GM06990 (cell line): ENCODE results near the gene DOLPP1.
"Not testable (repeated sequence)": the region's sequence is repeated elsewhere in the genome, so short reads cannot be mapped to it uniquely, and the experiment has no call there.

Source experiments
- DNase-seq: peaks from one replicate; pipeline ENCODE4 v3.0.0-alpha.2; 2011; ENCODE audit not compliant: insufficient read length; ENCODE audit errors: extremely low read depth
- H3K27me3 ChIP-seq: replicated peaks from 2 replicates; pipeline ENCODE4 v1.6.0; 2011; ENCODE audit warnings: low read length; ENCODE audit not compliant: control insufficient read depth, insufficient read depth
- H3K36me3 ChIP-seq: 2 replicates; pipeline ENCODE4 v1.5.1; 2011; ENCODE audit warnings: low read length; ENCODE audit not compliant: control insufficient read depth, insufficient read depth
- H3K4me3 ChIP-seq: replicated peaks from 2 replicates; pipeline ENCODE4 v1.5.1; 2011; ENCODE audit warnings: low read depth, mild to moderate bottlenecking, control low read depth, low read length
- TF ChIP-seq, protein P1 (sequence below): IDR thresholded peaks from 2 replicates; pipeline ENCODE4 v1.5.1; 2011; ENCODE audit warnings: low read length, control low read depth, mild to moderate bottlenecking, inconsistent platforms; ENCODE audit not compliant: insufficient read depth, poor library complexity, severe bottlenecking

DOLPP1 gene

DNA sequence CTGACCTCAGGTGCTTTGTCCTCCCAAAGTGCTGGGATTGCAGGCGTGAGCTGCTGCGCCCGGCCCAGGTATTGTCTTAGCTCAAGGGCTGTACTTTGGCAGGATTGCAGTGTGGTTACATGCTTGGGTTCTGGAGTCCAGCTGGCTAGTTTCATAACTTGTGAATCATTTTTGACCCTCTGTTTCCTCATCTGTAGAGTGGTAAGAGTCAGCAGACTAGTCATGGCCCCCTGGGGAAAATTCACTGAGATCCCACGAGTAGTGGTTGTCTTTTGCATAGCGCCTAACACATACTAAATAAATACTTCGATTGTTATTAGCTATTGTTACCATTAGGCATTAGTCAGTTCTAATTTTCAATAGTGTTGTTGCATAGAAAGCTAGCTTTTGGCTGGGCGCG is 44.6 kb downstream of the DOLPP1 start:
- DNase-seq = peak; percentile 32
- TF ChIP-seq, protein P1, sequence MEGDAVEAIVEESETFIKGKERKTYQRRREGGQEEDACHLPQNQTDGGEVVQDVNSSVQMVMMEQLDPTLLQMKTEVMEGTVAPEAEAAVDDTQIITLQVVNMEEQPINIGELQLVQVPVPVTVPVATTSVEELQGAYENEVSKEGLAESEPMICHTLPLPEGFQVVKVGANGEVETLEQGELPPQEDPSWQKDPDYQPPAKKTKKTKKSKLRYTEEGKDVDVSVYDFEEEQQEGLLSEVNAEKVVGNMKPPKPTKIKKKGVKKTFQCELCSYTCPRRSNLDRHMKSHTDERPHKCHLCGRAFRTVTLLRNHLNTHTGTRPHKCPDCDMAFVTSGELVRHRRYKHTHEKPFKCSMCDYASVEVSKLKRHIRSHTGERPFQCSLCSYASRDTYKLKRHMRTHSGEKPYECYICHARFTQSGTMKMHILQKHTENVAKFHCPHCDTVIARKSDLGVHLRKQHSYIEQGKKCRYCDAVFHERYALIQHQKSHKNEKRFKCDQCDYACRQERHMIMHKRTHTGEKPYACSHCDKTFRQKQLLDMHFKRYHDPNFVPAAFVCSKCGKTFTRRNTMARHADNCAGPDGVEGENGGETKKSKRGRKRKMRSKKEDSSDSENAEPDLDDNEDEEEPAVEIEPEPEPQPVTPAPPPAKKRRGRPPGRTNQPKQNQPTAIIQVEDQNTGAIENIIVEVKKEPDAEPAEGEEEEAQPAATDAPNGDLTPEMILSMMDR = no peak
- peaks cover 22% of the 10 kb centered on the region for H3K36me3 ChIP-seq
- H3K4me3 ChIP-seq = no peak overlapping the region
- no peaks in the 10 kb centered on the region for H3K27me3 ChIP-seq

DNA sequence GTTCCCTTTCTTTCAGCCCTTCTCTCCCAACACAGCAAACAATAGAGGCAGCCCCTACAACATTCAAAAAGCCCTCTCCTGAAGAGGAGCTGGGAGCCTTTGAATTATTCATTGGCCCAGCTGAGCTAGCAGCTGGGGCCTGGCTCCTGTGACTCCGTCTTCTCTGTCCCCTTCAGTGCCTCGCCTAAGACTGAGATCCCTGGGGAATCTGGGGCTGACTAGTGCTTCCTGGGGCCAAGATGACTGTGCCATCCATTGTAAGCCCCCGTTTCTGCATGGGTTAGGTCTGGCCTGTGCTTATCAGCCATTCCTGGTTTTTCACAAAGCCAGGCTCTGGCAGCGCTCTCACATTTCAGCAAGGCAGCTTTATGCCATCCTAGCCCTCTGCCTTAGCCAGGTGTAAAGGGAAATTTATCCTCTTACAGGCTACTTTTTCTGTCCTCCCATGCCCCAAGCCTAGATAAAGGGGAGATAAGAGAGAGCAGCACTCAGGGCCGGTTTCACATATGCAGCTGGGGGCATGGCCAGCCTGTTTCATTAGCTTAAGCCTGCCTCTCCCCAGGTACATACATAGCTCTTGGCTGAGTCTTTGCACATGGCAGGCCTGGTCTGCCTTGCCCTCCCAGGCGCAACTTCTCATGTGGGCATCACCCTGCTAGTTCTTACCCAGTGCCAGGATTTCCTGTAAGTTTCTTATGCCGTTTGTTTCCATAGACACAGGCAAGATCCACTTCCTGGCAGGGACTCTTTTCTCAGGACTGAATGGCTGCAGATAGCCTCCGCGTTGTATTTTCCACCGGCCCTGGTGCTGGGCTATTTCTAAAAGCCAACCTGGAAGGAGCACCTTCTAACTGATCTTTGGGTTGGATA is 46.1 kb downstream of the DOLPP1 start:
- no peaks in the 10 kb centered on the region for H3K27me3 ChIP-seq

DNA sequence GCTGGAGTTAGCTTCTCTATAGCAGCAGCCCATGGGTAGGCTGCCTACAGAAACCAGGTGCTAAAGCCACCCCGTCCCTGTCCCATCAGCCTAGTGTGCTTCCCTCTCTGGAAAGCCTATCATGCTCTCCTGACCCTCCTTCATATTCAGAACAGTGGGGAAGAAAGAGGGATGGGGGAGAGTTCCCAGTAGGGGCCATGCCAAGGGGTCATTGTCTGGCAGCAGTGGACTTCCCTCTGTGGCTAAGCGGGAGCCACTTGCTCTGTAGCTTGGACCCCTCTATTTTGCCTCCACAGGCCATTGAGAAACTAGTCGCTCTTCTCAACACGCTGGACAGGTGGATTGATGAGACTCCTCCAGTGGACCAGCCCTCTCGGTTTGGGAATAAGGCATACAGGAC is 47.8 kb downstream of the DOLPP1 start:
- Histone ChIP-seq H3K36me3 (peaks cover 17% of the 10 kb centered on the region), H3K27me3 (no peaks in the 10 kb centered on the region), H3K4me3 (no peak overlapping the region)
- DNase-seq = no peak
- TF ChIP-seq, protein P1 = no peak

More for the DNA sequence above, 46.1 kb downstream of the DOLPP1 start:
- TF ChIP-seq, protein P1 = no peak
- no peak overlapping the region for H3K4me3 ChIP-seq
- peaks cover 13% of the 10 kb centered on the region for H3K36me3 ChIP-seq
- DNase-seq = no peak

DNA sequence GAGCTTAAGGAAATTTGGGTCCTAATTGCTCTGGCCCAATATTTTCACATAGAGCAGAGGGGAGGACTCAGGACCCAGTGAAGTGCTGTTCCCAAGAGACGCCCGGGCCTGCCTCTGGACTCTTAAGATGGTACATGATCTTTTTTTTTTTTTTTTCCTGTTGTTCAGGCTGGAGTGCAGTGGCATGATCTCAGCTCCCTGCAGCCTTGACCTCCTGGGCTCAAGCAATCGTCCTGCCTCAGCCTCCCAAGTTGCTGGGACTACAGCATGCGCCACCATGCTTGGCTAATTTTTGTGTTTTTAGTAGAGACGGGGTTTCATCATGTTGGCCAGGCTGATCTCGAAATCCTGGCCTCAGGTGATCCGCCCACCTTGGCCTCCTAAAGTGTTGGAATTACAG is 49.4 kb downstream of the DOLPP1 start:
- H3K27me3 ChIP-seq, DNase-seq, H3K4me3 ChIP-seq: not testable (repeated sequence)
- peaks cover 13% of the 10 kb centered on the region for H3K36me3 ChIP-seq

DNA sequence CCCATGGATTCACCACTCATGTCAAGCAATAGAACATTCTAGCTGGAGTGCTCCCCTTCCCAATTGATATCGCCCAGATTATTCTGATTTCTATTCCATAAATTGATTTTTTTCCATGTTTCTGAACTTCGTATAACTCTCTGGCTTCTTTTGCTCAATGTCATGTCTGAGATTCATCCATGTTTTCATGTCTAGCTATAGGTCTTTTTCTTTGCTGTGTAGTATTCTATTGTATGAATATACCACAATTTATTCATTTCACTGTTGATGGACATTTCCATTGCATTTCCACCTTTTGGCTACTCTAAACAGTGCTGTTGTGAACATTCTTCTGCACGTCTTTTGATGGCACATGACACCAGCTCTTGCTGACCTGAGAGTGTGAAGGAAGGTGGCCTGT is 49.9 kb downstream of the DOLPP1 start:
- TF ChIP-seq, protein P1 = no peak

DNA sequence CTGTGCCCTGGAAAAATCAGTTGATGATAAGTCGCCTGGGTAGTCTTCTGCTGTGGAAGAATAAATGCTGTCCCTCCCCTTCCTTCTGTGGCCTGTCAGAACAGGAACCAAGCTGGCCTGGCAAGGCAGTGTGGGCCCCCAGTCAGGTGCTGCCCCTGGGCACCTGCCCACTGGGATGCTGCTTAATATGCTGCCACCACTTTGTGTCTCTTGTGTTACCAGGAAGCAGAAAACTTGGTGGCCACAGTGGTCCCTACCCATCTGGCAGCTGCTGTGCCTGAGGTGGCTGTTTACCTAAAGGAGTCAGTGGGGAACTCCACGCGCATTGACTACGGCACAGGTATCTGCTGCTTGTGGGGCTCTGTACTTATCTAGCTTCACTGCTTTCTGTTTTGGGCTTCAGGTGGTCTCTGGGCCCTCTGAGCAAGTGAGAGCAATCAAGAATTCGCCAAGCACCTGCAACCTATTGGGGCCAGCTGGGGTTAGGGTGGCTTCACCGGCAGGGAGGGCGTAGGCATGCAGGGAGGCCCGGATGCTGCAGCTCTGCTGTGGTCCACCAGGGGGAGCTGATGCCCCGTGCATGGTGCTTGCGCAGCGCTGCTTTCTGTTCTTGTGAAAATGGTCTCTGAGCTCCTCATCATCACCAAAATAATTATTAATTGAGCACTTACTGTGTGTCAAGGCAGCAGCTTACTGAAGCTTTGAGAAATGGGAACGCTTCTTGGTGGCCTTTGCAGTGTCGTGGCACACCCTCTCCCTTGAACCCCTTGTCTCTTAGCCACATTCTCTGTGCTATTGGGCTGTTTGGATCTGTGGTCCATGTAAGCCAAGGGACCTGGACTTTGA is 50.6 kb downstream of the DOLPP1 start:
- TF ChIP-seq, protein P1 = peak; percentile 99
- H3K27me3 ChIP-seq = no peaks in the 10 kb centered on the region
- H3K36me3 ChIP-seq = peaks cover 17% of the 10 kb centered on the region
- H3K4me3 ChIP-seq = no peak overlapping the region
- peak; percentile 74 for DNase-seq

More for the DNA sequence above, 49.9 kb downstream of the DOLPP1 start:
- Histone ChIP-seq H3K36me3 (peaks cover 15% of the 10 kb centered on the region), H3K27me3 (no peaks in the 10 kb centered on the region), H3K4me3 (no peak overlapping the region)
- no peak for DNase-seq
